Mammary epithelial cell (primary cell): ENCODE results near the gene HS3ST1.

Experiments used
- EZH2 ChIP-seq: IDR thresholded peaks from 2 replicates; pipeline ENCODE4 v1.6.1; 2012; ENCODE audit warnings: low read length, inconsistent platforms, borderline replicate concordance
- TF ChIP-seq, protein P1 (sequence below), 2 donors: IDR thresholded peaks in 1 of 2; conservative IDR thresholded peaks in 1 of 2; 2 replicates each; pipeline ENCODE4 v1.5.1; 2011 to 2012; ENCODE audit warnings: inconsistent platforms in 2 of 2, low read length in 2 of 2, mild to moderate bottlenecking in 2 of 2, control low read depth in 1 of 2, low read depth in 1 of 2; ENCODE audit not compliant: insufficient read depth in 1 of 2; ENCODE audit errors: extremely low read depth in 1 of 2

DNA sequence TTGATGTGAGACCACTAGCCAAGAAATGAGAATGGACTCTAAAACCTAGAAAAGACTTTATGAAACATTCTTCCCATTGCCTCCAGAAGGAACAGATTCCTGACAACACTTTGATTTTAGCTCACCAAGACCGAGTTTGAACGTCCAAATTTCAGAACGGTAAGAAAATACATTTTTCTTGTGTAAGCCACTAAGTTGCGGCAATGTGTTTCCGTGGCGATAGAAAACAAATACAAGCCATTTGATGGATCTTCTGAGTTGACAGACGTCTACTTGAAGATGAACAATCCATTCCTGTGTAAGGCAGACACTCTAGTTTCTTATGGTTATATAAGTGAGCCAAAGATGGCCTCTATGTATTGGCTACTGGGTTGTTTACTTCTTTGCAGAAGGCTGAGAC is 52.5 kb downstream of the HS3ST1 start:
- TF ChIP-seq, protein P1, sequence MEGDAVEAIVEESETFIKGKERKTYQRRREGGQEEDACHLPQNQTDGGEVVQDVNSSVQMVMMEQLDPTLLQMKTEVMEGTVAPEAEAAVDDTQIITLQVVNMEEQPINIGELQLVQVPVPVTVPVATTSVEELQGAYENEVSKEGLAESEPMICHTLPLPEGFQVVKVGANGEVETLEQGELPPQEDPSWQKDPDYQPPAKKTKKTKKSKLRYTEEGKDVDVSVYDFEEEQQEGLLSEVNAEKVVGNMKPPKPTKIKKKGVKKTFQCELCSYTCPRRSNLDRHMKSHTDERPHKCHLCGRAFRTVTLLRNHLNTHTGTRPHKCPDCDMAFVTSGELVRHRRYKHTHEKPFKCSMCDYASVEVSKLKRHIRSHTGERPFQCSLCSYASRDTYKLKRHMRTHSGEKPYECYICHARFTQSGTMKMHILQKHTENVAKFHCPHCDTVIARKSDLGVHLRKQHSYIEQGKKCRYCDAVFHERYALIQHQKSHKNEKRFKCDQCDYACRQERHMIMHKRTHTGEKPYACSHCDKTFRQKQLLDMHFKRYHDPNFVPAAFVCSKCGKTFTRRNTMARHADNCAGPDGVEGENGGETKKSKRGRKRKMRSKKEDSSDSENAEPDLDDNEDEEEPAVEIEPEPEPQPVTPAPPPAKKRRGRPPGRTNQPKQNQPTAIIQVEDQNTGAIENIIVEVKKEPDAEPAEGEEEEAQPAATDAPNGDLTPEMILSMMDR (conservative IDR thresholded peaks at IDR 0.05 in 1 of 2, IDR thresholded peaks at IDR 0.05 in 1 of 2; ENCODE audit: extremely low read depth in 1 of 2, insufficient read depth in 1 of 2, low read depth in 1 of 2, low read length in 2 of 2): no peak
- TF ChIP-seq EZH2: no peak
